NCI-H2196 (cell line): Measurements from ENCODE around the gene RAB43.
A peak's percentile ranks its signal among the peaks of the same experiment; 100 is the strongest.
"Not testable (repeated sequence)": the region's sequence is repeated elsewhere in the genome, so short reads cannot be mapped to it uniquely, and the experiment has no call there.

Experiments
- DNase-seq: peaks from one replicate; lab custom pipeline; 2025; ENCODE audit not compliant: unreplicated experiment; lab: John Stamatoyannopoulos, UW

Gene RAB43

GRCh38 chr3:129121792-129122411 is at the start of gene RAB43:
RAB43 (minus strand) TSS chr3:129121804; CDS start chr3:129121489, 315 bp downstream.
- peak; percentile 93 for DNase-seq

DNA sequence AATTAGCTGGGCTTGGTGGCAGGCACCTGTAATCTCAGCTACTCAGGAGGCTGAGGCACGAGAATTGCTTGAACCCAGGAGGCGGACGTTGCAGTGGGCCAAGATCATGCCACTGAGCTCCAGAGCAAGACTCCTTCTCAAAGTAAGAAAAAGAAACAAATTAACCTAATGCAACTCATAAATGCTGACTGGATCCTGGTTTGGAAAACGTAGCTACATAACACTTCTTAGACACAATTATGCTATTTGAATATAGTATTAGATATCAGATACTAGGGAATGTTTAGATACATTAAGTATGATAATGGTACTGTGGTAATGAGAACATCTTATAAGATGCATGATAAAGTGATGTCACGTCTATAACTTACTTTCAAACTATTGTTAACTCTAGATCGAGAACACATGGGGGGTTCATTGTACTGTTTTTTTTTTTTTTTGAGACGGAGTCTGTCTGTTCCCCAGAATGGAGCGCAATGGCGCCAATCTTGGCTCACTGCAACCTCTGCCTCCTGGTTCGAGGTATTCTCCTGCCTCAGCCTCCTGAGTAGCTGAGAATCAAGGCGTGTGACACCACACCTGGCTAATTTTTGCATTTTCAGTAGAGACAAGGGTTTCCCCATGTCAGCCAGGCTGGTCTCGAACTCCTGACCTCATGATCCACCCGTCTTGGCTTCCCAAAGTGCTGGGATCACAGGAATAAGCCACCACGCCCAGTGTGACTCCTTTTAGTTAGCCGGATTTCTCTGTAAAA is 45.2 kb upstream of the RAB43 start:
- no peak for DNase-seq

DNA sequence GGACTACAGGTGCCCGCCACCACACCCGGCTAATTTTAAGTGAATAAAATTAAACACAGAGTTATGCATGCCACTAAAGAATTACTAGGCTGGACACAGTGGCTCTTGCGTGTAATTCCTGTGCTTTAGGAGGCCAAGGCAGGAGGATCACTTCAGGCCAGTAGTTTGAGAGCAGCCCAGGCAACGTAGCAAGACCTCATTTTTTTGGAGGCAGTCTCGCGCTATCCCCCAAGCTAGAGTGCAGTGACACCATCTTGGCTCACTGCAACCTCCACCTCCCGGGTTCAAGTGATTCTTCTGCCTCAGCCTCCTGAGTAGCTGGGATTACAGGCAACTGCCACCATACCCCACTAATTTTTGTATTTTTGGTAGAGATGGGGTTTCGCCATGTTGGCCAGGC is 44.0 kb upstream of the RAB43 start:
- DNase-seq = not testable (repeated sequence)

- DNase-seq = no peak
These were observed 42.9 kb upstream of the RAB43 start for GRCh38 chr3:129164500-129164899.

- no peak for DNase-seq
These were observed 41.4 kb upstream of the RAB43 start for GRCh38 chr3:129162729-129163579.

DNA sequence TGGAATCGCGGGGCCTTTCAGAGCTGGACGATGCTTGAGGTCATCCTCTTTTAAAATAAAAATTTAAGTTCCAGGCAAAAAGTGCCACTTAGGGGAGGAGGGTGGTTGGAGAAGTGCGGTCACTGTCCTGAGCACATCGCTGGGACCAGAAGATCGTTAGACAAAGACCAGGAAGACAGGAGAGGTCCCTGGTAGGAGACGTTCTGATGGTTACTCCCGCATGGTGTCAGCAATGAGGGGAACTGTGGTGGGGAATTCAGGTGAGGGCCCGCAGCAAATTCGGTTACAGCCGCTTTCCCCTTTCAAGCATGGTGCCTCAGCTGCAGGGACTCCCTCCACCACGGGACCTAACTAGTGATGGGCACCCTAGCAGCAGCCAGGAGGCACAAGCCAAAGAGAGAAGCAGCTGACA is 40.3 kb upstream of the RAB43 start:
- no peak for DNase-seq

- peak; percentile 98 for DNase-seq
These were observed 39.6 kb upstream of the RAB43 start, which contains the start of gene ISY1 for GRCh38 chr3:129160891-129161859. ISY1 (minus strand) TSS chr3:129161063; CDS start chr3:129160975, 88 bp downstream.

DNA sequence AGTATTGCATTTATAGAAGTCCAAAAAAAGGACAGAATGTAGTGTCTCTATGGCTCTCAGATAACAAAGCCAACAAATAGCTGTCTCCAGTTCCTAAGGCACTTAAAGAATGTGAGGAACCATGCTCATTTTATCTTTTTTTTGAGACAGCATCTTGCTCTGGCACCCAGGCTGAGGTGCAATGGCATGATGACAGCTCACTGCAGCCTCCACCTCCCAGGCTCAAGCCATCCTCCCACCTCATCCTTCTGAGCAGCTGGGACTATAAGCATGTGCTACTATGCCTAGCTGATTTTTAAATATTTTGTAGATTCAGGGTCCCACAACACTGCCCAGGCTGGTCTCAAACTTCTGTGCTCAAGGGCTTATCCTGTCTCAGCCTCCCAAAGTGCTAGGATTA is 23.2 kb upstream of the RAB43 start:
- DNase-seq = no peak

DNA sequence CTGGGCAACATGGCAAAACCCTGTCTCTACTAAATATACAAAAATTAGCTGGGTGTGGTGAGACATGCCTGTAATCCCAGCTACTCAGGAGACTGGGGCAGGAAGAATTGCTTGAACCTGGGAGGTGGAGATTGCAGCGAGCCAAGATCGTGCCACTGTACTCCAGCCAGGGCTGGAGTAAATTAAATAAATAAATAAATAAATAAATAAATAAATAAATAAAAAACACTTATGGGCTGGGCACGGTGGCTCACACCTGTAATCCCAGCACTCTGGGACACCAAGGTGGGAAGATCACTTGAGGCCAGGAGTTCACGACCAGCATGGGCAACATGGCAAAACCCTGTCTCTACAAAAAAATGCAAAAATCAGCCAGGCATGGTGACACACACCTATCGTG is 19.4 kb upstream of the RAB43 start:
- DNase-seq = not testable (repeated sequence)

- DNase-seq = no peak
These were observed 18.3 kb upstream of the RAB43 start for GRCh38 chr3:129139911-129140310.

- DNase-seq = not testable (repeated sequence)
These were observed 14.7 kb upstream of the RAB43 start for GRCh38 chr3:129136275-129136674.

DNA sequence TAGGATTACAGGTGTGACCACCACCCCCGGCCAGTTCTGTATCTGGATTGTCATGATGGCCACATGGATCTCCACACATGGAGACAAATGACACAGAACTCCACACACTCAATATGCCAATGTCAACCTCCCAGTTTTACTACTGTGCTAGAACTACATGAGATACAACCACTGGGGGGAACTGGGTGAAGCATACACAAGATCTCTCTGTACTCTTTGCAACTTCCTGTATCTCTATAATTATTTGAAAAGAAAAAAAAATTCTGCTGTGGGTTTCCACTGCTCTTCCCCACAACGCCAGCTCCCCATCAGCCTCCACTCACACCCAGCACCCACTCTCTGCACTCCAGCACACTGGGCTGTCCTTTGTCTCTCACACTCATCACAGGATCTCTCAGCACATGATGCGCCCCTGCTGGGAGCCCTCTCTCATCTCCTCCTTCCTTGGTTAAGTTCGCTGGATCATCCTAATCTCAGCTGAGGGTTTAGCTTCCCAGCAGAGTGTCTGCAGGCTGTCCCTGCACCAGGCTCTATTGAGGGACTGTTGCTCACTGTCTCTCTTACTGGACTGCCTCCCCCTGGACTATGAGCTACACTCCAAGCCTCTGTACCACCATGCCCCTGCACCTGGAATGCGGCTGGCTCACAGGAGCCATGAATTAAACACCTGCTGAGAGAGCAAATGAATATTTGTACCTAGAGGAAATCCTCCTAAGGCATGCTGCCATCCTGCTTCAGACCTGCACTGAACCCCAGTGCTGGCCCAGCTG is 10.7 kb upstream of the RAB43 start:
- no peak for DNase-seq

DNA sequence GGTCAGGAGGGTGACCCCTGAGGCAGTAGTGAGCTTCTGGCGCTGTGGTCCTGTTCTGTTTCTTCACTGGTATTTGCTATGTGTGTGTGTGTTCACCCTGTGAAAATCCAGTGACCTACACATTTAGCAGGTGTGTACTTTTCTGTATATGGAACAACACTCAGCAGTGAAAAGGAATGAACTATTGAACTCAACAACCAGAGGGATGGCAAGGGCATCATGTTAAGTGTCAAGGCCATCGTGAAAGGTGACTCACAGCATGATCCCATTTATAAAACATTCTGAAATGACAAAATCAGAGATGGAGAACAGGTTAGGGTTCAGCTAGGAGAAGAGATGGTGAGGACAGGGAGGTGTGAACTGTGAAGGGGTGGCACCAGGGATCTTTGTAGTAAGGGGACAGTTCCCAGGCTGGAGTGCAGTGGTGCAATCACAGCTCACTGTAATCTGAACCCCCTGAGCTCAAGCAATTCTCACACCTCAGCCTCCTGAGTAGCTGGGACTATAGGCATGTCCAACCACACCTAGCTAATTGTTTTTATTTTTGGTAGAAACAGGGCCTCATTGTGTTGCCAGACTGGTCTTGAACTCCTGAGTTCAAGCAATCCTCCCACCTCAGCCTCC is 10.0 kb upstream of the RAB43 start:
- no peak for DNase-seq

- no peak for DNase-seq
These were observed 8.7 kb upstream of the RAB43 start for GRCh38 chr3:129130291-129130813.

- no peak for DNase-seq
These were observed 7.0 kb upstream of the RAB43 start for GRCh38 chr3:129128357-129129155.

DNA sequence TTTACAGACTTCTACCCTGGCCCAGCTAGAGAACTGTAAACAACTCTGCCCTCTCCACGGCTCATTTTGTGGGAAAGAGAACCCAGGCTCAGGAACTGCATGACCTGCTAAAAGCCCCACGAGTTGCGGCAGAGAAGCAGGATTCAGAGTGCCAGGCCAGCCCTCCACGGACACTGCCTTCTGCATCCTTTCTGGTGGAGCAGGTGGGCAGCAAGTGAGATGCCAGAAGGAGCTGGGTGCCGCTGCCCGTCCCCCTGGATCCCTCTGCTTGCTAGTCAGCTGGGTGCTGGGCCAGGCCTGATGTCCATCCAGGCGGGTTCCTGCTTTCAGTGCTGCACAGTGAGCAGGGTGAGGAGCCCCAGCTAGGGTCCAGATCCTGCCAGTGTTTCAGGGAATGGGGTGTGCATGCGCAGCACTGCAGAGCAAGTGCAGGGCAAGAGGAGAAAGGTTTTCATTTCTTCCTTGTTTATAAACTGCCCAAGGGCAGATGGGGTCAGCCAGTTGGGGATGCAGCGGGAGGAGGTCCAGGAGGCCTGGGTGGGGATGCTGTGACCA is 5.2 kb upstream of the RAB43 start:
- DNase-seq = no peak

DNA sequence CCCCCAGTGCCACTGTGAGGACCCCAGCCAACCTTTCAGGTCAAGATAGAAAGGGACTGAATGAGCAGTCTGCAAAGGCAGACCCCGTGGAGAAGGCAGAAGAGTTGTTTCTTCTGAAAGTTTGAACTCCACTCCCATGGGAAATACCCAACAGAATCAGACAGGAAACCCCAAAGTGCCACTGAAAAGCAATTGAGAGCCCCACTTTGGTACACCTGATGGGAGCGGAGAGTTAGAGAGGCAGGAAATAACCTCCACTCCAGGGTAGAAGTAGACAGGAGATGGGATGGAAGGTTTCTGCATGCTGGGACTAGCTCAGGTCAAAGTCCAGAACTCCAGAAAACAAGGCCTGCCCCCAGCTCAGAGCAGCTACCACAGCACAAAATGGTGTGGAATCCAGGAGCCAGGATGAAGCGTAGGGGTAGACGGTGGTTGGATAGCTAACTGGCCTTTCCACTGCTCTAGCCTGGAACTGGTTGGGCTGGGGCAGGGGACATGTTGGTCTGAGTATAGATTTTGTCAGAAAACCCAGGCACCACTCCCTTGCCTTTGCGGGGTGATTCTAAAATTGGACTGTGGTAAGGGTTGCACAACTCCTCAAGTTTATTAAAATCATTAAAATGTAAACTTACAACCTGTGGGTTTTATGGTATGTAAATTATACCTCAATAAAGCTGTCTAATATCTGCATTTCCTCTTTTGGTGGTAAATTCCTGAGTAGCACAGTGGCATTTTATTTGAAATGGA is 1.9 kb upstream of the RAB43 start:
- DNase-seq = no peak
